ENCODE data around the gene CNTF.
"Not testable (repeated sequence)": the region's sequence is repeated elsewhere in the genome, so short reads cannot be mapped to it uniquely, and the experiment has no call there.

Gene CNTF, protein sequence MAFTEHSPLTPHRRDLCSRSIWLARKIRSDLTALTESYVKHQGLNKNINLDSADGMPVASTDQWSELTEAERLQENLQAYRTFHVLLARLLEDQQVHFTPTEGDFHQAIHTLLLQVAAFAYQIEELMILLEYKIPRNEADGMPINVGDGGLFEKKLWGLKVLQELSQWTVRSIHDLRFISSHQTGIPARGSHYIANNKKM

DNA sequence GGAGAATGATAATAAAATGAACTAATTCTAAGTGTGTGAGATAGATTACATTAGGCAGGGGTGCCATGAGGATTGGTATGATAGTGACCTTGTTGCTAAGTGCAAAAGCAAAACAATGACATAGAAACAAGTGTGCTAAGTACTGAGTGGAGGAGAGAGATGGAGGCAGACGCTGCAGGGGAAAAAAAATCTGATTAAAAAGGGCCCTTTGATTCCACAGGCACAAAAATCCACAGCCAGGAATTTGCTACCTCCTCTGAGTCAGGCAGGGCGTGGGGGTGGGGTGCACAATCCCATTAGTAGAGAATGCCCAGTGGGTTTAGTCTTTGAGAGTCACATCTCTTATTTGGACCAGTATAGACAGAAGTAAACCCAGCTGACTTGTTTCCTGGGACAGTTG is at the start of gene CNTF:
Gene CNTF, plus strand, starts transcription at position 322 of the 400 bp plus-strand sequence. CDS start 88 bp downstream, outside the sequence.
- DNase-seq = no peak

DNA sequence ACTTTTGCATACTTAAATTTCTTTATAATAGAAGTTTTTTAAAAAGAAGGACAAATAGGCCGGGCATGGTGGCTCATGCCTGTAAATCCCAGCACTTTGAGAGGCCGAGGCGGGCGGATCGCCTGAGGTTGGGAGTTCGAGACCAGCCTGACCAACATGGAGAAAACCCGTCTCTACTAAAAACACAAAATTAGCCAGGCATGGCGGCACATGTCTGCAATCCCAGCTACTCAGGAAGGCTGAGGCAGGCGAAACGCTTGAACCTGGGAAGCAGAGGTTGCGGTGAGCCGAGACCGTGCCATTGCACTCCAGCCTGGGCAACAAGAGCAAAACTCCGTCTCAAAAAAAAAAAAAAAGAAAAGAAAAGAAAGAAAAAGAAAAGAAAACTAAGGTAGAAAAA is 49.6 kb upstream of the CNTF start:
- DNase-seq = not testable (repeated sequence)

DNA sequence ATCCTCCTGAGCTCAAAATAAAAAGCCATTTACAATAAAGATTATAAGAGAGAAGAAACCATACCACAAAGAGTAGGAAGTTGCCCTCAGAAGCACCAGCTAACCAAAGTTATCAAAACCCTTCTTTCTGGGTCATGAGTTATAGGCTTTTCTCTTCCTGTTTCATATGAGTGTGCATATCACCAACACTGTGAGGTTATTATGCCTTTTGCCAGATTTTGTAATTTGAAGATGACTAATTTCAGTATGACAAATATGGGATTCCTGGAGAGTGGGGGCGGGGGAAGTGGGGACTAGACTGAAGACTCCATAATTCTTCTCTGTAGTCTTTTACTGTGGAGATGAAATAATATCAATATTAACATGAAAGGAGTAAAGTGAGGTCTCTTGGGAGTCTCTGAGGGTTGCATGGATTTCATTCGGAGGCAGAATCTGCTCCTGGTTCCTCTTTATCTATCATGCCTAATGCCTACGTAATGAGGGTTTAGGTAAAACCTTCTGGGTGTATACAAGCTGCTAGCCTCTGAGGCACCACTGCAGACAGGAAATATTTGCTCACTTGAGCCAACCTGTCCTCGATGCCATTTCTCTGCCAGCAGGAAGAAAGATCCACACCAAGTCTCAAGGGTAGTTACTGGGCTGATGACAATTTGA is 48.9 kb upstream of the CNTF start:
- DNase-seq = peak; percentile 41

DNA sequence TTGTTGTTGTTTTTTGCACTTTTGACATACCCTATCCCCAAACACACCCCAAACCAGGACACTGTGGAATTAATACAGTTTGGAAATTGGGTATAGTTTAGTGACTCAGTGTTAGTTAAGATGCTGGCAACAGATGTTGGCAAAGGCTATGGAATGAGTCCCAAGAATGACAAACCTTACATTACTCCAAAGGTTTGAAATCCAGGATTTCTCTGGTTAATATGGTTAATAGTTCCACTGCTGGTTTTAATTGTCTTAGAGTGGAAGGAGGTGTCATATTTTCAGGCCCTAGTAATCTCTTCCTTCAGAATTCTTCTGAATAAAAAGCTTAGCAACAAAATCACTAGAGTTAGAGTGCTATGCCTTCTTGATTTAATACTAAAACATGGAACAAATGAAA is 47.6 kb upstream of the CNTF start:
- no peak for DNase-seq

DNA sequence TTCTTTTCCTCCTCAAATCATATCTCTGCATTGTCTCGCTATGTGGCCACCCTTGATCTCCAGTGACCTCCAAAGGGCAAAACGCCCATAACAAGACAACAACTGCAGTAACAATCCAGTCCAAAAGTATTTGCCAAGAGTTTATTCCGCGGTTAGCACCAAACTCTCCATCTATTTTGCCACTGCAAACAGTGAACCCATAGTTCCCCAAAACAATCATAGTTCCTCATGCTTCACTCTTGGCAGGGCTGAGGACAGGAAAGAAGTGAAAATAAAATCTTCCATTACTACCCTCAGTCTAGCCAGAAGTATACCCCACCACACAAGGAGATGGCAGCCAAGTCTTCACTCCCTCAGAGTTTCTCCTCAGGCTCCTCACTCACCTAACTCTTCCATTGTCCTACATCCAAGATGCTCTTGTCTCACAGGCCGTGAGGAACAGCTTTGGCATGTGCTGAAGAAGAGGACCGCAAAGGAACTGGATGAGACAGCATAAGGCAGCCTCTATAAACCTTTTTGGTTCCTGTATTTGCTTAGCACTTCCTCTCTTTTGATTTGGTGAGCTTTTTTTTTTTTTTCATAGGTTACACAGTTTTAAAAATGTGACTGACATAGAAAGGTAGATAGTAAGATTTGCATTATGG is 47.0 kb upstream of the CNTF start, which contains the start of gene LPXN:
Gene LPXN, minus strand, starts transcription at position 480 of the 644 bp plus-strand sequence. Its CDS starts 84 bp downstream, at position 396.
- peak; percentile 52 for DNase-seq

DNA sequence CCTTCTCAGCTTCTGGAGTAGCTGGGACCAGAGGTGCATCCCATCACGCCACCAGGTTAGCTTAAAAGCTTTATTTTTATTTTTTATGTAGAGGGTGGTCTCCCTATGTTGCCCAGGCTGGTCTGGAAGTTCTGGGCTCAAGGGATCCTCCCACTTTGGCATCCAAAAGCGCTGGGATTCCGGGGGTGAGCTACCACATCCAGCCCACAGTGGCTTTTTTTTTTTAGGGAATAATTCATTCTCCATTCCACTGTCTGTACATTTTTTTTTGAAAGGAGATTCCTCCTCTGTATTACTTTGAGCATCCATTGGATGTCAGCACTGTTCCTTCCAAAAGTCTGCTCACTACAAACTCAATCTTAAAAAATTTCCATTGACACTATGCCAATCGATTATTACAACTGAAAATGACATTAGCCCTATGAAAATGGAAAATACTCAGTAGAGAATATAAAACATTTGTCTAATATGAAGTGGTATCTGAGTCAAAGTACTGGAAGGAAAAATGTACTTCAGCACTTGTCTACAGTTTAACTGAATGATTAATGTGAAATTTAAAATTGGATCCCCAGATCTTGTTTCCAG is 45.5 kb upstream of the CNTF start:
- DNase-seq = no peak

DNA sequence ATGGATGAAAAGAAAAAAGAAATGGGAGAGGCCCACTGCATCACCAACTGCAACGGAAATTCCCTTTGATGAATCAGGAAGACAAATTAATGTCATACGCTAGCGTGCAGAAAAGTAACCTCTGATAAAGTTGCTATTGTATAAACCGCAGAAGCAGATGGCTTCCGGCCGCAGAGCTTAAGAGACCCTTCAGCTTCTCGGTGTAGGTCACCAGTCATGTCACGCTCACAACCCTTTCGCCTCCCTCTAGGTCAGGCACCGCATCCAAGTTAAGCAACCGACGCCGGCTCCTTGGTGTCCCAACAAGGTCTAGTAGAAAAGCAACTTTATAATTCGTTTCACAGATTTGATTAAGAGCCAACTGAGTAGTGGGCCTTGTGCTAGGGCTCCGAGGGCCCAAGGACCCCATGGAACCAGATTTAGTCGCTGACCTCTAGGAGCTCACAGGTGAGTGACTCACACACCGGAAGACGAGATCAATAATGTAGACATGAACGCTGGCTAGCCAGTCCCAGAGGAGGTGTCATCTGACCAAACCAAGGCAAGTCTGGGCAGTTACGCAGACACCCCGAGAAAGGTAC is 44.8 kb upstream of the CNTF start:
- DNase-seq = peak; percentile 75

DNA sequence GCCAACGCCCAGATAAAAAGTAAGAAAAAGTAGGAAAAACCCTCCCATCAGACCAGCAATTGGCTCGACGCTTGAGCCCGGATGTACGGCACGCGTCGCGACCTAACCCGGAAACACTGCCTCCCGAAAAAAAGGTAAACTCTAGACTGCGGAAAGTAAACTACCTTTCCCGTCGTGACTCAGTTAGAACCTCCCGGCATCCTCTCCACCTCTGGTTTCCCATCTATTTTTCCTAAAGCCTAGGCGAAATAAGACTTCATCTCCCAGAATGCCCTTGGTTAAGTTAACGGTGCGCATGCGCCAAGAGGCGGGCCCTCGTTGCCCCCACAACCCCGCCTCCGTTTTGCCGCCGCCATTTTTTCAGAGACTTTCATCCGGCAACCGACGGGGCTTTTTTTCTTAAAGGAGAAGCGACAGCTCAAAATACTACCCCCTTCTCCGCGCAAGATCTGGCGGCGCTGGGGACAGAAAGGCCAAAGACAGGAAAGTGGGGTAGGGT is 44.3 kb upstream of the CNTF start:
- DNase-seq = peak; percentile 92

DNA sequence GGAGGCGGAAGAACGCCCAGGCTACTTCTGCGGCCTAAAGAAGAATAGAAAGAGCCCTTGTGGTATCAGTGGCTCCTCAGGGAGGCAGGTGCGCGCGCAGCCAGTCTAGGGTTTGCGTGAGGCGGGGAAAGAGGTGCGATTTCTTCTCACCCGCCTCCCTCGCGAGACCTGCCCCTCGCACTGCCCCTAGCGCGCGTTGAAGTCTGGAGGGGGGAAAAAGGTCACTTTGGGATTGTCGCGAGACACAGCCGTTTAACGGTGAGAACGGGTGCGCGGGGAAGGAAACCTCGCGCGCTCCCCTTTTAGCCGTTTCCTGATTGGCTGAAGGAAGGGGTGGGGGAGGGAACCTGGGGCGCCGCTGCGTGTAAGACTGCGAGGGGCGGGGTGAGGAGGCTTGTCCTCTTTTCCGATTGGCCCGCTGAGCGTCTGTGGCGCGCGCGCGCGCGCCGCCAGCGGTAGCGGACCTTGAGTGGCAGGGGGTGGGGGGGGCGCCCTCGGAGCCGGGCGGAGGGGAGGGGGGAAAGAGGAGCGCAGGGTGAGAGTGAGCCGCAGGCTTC is 43.8 kb upstream of the CNTF start, which contains the start of gene ZFP91:
Gene ZFP91, plus strand, starts transcription at position 429 of the 557 bp plus-strand sequence. CDS start 219 bp downstream, outside the sequence.
- peak; percentile 96 for DNase-seq

DNA sequence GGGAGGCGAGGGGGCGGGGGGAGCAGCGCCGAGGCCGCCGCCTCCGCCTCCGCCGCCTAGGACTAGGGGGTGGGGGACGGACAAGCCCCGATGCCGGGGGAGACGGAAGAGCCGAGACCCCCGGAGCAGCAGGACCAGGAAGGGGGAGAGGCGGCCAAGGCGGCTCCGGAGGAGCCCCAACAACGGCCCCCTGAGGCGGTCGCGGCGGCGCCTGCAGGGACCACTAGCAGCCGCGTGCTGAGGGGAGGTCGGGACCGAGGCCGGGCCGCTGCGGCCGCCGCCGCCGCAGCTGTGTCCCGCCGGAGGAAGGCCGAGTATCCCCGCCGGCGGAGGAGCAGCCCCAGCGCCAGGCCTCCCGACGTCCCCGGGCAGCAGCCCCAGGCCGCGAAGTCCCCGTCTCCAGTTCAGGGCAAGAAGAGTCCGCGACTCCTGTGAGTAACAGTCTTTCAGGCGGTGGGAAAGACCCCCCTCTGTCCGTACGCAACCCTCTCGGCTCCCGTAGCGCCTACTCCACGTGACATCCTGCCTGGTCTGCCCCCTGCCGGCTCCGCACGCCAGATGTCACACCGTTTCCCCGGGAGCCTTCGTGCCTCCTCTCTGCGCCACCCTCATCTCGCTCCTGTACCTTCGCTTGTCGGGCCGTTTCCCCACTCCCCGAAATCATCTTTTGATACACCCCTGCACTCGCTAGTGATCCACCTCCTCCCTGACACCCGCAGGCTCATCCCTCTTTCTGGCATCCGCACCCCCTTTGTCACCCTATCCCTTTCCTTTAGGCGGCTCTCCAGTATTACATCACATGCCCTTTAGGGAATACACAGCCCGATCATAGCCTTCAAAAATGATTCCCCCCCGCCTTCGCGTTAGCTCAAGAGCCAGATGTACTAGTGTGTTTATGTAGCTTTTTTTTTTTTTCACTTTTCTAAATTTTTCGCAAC is 43.0 kb upstream of the CNTF start:
- DNase-seq = peak; percentile 91

DNA sequence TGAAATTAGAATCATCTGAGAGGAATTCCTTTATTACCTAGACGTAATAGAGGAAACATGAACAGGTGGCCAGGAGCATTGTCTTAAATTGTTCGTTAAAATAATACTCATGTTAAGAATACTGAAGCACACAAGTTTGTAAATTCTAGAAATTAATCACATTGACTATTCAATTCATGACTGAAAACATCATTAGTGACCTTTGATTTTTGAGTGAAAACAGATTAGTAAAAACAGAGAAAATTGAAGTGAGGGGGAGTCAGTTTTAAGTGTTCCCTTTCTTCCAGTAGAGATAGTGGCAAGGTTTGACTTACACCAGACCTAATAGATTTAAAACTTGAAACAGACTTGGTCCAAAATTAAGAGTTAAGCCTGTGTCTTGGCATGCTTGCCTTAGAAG is 42.2 kb upstream of the CNTF start:
- no peak for DNase-seq

DNA sequence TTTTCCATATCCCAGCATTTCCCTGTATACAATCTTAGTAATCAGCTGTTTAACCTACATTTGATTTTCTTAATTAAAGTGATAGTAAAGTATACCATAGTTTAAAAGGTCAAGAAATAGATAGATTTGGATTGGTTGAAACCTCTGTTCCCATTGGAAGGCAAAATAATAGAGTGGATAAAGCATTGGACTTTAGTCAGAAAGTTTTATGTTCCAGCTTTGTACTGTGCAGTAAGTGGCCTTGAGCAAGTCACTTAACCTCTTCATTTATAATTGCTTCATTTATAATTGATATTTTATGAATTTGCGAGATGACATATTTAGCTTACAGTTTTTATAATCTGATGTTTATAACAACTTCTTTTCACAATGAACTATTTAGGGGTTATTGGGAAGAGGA is 40.0 kb upstream of the CNTF start:
- DNase-seq = no peak

DNA sequence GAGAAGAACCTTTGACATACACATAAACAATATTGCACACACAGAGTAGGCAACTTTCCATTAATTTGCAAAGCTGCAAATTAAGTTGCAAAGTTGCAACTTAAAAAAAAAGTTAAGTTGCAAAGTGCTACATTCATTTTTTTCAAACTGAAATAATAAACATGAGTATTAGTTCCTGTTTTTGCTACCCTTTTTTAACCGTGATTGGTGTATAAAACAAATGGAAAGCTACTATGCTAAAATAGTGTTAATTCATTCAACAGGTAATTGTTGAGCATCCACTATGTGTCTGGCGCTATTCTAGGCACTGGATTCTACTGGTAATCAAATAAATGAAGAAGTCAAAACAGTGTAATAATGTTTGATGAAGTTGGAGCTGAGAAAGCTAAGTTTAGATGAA is 35.5 kb upstream of the CNTF start:
- no peak for DNase-seq

DNA sequence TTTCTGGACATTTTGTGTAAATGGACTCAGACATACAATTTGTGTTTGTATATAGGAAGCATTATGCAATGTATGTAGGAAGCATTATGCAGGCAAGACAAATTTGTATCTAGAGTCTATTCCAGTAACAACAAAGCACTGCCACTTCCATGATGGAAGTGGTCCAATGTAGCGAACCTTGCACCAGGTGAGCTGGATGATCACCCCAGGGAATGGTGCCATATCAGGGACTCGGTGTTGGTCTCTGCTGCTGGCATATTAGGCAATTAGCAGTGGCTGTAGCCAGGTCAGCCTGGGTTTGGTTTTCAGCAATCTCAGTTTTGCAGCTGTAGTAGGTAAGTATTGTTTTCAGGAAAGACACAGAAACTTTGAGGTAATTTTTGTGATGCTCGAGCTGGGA is 30.8 kb upstream of the CNTF start:
- no peak for DNase-seq

DNA sequence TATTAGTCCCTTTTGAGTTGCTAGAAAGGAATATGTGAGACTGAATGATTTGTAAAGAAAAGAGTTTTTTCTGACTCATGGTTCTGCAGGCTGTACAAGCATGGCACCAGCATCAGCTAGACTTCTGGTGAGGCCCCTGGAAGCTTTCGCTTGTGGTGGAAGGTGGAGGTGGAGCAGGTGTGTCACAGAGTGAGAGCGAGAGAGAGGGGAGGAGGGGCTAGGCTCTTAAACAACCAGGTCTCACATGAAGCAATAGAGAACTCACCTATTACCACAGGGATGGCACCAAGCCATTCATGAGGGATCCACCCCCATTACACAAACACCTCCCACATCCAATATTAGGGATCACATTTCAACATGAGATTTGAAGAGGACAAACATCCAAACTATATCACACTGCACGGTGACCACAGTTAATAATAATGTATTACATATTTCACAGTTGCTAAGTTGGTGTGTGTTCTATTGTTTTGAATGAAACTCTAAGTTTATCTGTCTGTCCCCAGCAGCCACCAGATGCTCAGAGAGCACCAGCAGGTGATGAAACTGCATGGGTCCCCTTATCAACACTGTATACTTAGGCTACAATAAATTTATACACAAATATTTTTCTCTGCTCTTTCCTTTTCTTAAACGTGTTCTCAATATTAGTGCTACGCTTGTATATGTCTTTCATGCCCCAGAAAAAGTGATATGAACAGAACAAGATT is 29.5 kb upstream of the CNTF start:
- DNase-seq = no peak

DNA sequence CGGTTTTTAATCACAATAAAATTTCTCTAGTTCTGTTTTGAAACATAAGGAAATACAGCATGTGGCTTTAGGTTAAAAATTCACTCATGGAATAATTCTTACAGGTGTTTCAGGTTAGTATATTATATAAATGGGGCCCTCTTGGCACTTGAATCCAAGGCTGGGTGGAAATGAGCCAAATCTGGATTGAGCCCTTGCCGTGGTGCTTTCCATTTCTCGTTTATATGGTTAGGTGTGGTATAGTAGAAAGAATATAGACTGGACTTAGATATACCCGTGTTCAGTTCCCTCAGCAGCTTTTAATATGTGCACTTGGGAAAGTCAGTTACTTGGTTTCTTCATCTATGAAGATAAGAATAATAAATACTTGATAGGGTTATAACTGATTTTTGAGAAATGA is 27.6 kb upstream of the CNTF start:
- no peak for DNase-seq

DNA sequence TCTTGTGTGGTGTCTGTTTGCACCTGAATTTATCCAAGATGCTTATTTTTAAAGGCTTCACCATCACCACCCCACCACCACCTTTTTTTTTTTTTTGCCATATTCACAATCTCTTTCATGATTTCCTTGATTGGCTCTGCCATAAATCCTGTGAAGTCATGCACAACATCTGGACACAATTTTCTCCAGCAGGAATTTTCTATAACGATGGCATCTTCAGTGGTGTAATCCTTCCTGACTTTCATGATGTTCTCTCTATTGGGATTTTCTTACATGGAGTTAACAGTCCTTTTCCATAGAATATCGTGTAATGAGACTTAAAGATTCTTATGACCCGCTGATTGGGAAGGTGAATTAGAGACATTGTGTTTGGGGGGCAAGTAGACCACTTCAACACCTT is 25.8 kb upstream of the CNTF start:
- DNase-seq = no peak

DNA sequence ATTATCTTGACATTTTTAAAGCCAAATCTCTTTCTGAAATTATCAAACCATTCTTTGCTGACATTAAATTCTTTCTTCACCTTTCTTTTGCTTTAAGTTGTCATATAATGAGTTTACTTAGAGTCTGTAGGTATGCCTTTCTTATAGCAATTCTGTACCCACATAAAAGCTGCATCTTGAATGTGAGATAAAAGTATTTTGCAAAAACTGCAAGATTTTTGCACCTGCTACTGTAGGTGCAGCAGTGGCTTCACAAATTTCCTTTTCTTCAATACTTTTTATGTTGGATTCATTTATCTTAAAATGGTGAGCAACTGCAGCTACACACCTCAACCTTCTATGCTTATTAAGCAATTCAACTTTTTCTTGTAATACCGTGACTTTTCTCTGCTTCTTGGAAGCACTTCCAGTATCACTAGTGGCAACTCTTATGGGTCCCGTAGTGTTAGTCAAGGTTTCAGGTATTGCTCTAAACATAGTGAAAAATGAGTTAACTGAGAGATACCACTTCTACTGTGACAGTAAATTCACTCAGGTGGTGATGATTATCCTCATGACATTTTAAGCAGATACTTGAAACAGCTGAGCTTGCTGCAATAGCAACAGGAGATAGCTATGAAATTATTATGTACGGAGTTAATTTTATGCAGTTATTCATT is 24.9 kb upstream of the CNTF start:
- DNase-seq = no peak

DNA sequence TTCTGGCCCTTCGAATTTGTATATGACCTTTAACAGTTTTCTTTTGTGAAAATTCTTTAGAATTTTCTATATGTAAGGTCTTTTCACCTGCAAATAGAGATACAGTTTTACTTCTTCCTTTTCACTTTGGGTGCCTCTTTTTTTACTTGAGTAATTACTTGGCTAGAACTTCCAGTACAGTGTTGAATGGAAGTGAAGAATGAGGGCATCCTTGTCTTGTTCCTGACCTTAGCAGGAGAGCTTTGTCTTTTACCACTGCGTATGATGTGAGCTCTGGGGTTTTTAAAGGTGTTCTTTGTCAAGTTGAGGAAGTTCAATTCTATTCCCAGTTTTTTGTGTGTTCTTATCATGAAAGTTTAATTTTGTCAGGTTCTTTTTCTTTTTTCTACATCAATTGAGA is 22.0 kb upstream of the CNTF start:
- DNase-seq = no peak

DNA sequence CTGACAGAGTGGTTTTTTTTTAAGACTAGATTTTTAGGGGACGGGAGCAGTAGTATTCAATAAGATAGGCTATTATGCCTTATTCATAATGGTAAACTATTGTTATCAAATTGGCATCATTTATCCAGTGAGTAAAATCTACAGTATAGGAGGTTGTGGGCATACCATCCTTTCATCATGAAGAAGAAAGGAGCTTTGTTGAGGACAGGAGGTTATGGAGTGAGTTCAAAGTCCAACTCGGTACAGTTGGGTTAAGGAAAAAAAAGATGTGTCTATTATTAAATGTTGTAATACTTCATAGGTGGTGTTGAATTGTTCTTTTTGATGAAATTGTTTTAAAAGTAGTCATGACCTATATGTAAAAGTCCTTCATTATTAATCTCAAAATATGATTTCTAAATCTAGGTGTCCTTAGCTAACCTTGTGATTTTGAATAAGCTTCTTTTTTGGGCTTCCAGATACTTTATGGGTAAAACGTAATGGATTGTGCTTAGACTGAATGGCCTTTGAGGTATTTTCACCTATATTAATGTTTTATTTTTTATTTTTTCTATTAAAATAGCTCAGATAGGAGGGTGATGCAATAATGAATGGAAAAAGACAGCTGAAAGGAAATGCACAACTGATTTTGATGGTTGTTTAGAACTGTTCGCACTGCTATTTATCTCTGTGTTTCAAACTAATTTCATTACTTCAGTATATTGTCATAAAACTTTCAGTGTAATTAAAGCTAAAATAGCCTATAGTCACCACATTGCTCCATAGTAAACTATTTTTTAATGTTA is 15.3 kb upstream of the CNTF start:
- no peak for DNase-seq

Data from activated gamma-delta T cell treated with Interleukin-2 at 50 U/mL for 16 hours (primary cell).